ENCODE data around the gene ST7. TPM values are rescaled to one million over a fixed set of nuclear protein-coding genes. Genes with fewer than 3 reads are reported as not detected.

The ST7 gene
- total RNA-seq, 1 experiment from 2014 or later = 12.4 TPM

DNA sequence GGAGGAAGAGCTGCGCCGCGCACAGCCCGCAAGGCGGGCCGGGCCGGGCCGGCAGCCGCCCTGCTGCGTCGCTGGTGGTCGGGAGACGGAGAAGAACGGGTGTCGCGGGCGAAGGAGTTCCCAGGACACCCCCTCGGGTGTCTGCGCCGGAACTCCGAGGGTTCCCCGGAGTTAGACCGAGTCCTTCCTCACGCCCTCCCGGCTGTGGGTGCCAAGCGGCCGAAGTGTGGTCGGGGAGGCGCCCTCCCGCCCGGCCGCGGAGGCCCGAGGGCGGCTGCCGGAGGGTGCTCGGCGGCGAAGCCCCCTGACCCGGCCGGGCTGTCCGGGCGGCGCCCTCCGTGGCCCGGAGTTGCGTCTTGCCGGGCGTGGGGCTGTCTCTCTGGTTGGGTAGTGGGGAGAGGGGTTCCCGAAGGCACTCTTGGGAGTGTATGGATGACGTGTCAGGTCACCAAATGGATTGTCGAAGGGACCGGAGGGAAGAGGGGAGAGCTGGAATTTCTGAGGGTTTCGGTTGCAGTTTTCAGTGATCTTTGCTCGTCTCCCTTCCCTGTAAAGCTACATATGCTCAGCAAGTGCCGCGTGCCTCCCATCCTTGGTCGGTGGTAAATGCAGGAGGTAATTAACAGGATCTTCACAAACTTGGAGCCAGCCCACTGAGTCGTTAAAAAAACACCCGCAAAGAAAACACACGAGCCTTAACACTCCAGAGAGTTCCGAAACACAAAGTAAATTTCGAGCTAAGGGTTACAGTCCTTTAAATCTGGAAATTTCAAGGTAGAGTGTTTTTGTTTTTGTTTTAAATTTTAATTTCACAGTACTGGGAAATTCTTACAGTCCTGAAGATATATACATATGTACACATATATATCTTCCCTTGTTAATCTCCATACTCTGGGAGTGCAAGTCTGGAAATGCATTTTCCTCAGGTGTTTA lies 871 bp downstream of the ST7 start:
- 0 out of 2 replicates have a peak, but pooled peaks cover 2% of the 10 kb centered on the region for H3K36me3 Mint-ChIP-seq
- TF ChIP-seq ZNF396 (CRISPR knock-in tag; IDR thresholded peaks at IDR 0.05; ENCODE audit: borderline replicate concordance) (no peak), ELF4 (CRISPR knock-in tag; IDR thresholded peaks at IDR 0.05; ENCODE audit: low read depth) (no peak), JAZF1 (CRISPR knock-in tag; IDR thresholded peaks at IDR 0.05) (no peak), MYBL2 (CRISPR knock-in tag; IDR thresholded peaks at IDR 0.05) (no peak), FOXK1 (CRISPR knock-in tag; IDR thresholded peaks at IDR 0.05) (no peak), OVOL2 (CRISPR knock-in tag; IDR thresholded peaks at IDR 0.05; ENCODE audit: borderline replicate concordance) (no peak), TEAD1 (CRISPR knock-in tag; IDR thresholded peaks at IDR 0.05) (no peak), TEAD4 (CRISPR knock-in tag; IDR thresholded peaks at IDR 0.05) (0 out of 2 replicates have a peak, but pooled peaks have one; percentile 53), KAT7 (CRISPR knock-in tag; IDR thresholded peaks at IDR 0.05; ENCODE audit: borderline replicate concordance) (no peak; the same call in 1 of the 2 replicates)
- TF ChIP-seq, protein P1, sequence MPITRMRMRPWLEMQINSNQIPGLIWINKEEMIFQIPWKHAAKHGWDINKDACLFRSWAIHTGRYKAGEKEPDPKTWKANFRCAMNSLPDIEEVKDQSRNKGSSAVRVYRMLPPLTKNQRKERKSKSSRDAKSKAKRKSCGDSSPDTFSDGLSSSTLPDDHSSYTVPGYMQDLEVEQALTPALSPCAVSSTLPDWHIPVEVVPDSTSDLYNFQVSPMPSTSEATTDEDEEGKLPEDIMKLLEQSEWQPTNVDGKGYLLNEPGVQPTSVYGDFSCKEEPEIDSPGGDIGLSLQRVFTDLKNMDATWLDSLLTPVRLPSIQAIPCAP (CRISPR knock-in tag; IDR thresholded peaks at IDR 0.05) = no peak
- TF ChIP-seq, protein P2, sequence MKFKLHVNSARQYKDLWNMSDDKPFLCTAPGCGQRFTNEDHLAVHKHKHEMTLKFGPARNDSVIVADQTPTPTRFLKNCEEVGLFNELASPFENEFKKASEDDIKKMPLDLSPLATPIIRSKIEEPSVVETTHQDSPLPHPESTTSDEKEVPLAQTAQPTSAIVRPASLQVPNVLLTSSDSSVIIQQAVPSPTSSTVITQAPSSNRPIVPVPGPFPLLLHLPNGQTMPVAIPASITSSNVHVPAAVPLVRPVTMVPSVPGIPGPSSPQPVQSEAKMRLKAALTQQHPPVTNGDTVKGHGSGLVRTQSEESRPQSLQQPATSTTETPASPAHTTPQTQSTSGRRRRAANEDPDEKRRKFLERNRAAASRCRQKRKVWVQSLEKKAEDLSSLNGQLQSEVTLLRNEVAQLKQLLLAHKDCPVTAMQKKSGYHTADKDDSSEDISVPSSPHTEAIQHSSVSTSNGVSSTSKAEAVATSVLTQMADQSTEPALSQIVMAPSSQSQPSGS (CRISPR knock-in tag; IDR thresholded peaks at IDR 0.05; ENCODE audit: borderline replicate concordance, low read depth) = no peak
- TF ChIP-seq, protein P3, sequence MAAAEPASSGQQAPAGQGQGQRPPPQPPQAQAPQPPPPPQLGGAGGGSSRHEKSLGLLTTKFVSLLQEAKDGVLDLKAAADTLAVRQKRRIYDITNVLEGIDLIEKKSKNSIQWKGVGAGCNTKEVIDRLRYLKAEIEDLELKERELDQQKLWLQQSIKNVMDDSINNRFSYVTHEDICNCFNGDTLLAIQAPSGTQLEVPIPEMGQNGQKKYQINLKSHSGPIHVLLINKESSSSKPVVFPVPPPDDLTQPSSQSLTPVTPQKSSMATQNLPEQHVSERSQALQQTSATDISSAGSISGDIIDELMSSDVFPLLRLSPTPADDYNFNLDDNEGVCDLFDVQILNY (CRISPR knock-in tag; IDR thresholded peaks at IDR 0.05) = 0 out of 2 replicates have a peak, but pooled peaks have one; percentile 26
- TF ChIP-seq, protein P4, sequence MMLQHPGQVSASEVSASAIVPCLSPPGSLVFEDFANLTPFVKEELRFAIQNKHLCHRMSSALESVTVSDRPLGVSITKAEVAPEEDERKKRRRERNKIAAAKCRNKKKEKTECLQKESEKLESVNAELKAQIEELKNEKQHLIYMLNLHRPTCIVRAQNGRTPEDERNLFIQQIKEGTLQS (CRISPR knock-in tag; conservative IDR thresholded peaks at IDR 0.05) = no peak
- TF ChIP-seq, protein P5, sequence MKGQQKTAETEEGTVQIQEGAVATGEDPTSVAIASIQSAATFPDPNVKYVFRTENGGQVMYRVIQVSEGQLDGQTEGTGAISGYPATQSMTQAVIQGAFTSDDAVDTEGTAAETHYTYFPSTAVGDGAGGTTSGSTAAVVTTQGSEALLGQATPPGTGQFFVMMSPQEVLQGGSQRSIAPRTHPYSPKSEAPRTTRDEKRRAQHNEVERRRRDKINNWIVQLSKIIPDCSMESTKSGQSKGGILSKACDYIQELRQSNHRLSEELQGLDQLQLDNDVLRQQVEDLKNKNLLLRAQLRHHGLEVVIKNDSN (CRISPR knock-in tag; IDR thresholded peaks at IDR 0.05) = no peak
- TF ChIP-seq, protein P6, sequence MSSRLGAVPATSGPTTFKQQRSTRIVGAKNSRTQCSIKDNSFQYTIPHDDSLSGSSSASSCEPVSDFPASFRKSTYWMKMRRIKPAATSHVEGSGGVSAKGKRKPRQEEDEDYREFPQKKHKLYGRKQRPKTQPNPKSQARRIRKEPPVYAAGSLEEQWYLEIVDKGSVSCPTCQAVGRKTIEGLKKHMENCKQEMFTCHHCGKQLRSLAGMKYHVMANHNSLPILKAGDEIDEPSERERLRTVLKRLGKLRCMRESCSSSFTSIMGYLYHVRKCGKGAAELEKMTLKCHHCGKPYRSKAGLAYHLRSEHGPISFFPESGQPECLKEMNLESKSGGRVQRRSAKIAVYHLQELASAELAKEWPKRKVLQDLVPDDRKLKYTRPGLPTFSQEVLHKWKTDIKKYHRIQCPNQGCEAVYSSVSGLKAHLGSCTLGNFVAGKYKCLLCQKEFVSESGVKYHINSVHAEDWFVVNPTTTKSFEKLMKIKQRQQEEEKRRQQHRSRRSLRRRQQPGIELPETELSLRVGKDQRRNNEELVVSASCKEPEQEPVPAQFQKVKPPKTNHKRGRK (CRISPR knock-in tag; IDR thresholded peaks at IDR 0.05; ENCODE audit: borderline replicate concordance) = no peak
- TF ChIP-seq, protein P7, sequence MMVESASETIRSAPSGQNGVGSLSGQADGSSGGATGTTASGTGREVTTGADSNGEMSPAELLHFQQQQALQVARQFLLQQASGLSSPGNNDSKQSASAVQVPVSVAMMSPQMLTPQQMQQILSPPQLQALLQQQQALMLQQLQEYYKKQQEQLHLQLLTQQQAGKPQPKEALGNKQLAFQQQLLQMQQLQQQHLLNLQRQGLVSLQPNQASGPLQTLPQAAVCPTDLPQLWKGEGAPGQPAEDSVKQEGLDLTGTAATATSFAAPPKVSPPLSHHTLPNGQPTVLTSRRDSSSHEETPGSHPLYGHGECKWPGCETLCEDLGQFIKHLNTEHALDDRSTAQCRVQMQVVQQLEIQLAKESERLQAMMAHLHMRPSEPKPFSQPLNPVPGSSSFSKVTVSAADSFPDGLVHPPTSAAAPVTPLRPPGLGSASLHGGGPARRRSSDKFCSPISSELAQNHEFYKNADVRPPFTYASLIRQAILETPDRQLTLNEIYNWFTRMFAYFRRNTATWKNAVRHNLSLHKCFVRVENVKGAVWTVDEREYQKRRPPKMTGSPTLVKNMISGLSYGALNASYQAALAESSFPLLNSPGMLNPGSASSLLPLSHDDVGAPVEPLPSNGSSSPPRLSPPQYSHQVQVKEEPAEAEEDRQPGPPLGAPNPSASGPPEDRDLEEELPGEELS (CRISPR knock-in tag; IDR thresholded peaks at IDR 0.05) = 0 out of 2 replicates have a peak, but pooled peaks have one; percentile 31
- TF ChIP-seq, protein P8, sequence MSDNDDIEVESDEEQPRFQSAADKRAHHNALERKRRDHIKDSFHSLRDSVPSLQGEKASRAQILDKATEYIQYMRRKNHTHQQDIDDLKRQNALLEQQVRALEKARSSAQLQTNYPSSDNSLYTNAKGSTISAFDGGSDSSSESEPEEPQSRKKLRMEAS (CRISPR knock-in tag; IDR thresholded peaks at IDR 0.05) = peak; percentile 69; the same call in 1 of the 2 replicates
- POLR2A ChIA-PET = interaction anchor here (0.6 to 1.4 kb wide), 4 partner anchors 16 to 126 kb away, joined by 3 to 5 read pairs (median 3); no protein-coding TSS in a partner anchor

More for the DNA sequence above, 871 bp downstream of the ST7 start:
- no peaks in the 10 kb centered on the region for H3K9me3 Mint-ChIP-seq
- ATAC-seq (peak; percentile 64), DNase-seq (ENCODE audit: low spot score) (peak; percentile 54)
- peaks cover 4% of the 10 kb centered on the region for H3K27me3 Mint-ChIP-seq (ENCODE audit: low read depth)
- H3K27ac Mint-ChIP-seq = peak overlapping the region; percentile 100
- peaks cover 52% of the 10 kb centered on the region for H3K4me1 Mint-ChIP-seq
- CTCF ChIA-PET = interaction anchor here (0.8 to 1.4 kb wide), 6 partner anchors 11 to 173 kb away, joined by 3 to 5 read pairs (median 4); no protein-coding TSS in a partner anchor
- H3K4me3 Mint-ChIP-seq = peak overlapping the region; percentile 95

Data from WTC11 (cell line).